Motor neuron (in vitro differentiated cells): ENCODE data around the gene HSP90AA1. TPM values are rescaled to one million over a fixed set of nuclear protein-coding genes. Genes with fewer than 3 reads are reported as not detected.
"Not testable (repeated sequence)": the region's sequence is repeated elsewhere in the genome, so short reads cannot be mapped to it uniquely, and the experiment has no call there.

Experiments
- ATAC-seq, 8 experiments: fragments of 200-7000 bp; cut with Tn5 transposase; replicated peaks in 6 of 8; 2 replicates each; pipeline ENCODE4 v1.8.0; 2021; ENCODE audit warnings: mild to moderate bottlenecking in 8 of 8, moderate library complexity in 8 of 8
- H3K27ac ChIP-seq, 2 donors: fragments of 250-450 bp; sonication (Bioruptor Pico); 2 replicates each; pipeline ENCODE4 v1.9.0; 2021; ENCODE audit warnings: antibody characterized with exemption in 2 of 2, mild to moderate bottlenecking in 2 of 2, moderate library complexity in 1 of 2
- H3K4me1 ChIP-seq, 2 donors: fragments of 250-450 bp; sonication (Bioruptor Pico); replicated peaks in 1 of 2; 2 replicates each; pipeline ENCODE4 v1.6.1; 2021; ENCODE audit warnings: antibody characterized with exemption in 2 of 2, mild to moderate bottlenecking in 2 of 2, moderate library complexity in 1 of 2
- H3K4me3 ChIP-seq, 5 donors: fragments of 250-450 bp; sonication (Bioruptor Pico); 2 replicates each; pipeline ENCODE4 v1.9.0; 2021; ENCODE audit warnings: antibody characterized with exemption in 5 of 5, mild to moderate bottlenecking in 5 of 5, moderate library complexity in 4 of 5
- WGBS, 10 experiments: fragments of 450-650 bp; shearing (Covaris generic); methylation state at CpG; one replicate each; pipeline ENCODE4 v1.0.0; 2022; 5-methylcytosine and 5-hydroxymethylcytosine counted together
- in situ Hi-C, 9 experiments: fragments of 400-800 bp; cut with MboI; loops; one replicate each; pipeline ENCODE4 v1.15.0; 2021; ENCODE audit warnings: low sequenced_read_pairs in 9 of 9, low pct_unique_long_range_greater_than_20kb in 2 of 9; ENCODE audit not compliant: unreplicated experiment in 9 of 9
- total RNA-seq, 8 experiments: library from RNA; unstranded; fragments of 300-600 nt; gene quantifications; 2 replicates each; pipeline versions ENCODE4 v1.2.3 to v1.2.4, GENCODE V29; 2022

HSP90AA1 gene
- total RNA-seq, 8 experiments from 2014 or later = 316 to 928 (median 545) TPM

DNA sequence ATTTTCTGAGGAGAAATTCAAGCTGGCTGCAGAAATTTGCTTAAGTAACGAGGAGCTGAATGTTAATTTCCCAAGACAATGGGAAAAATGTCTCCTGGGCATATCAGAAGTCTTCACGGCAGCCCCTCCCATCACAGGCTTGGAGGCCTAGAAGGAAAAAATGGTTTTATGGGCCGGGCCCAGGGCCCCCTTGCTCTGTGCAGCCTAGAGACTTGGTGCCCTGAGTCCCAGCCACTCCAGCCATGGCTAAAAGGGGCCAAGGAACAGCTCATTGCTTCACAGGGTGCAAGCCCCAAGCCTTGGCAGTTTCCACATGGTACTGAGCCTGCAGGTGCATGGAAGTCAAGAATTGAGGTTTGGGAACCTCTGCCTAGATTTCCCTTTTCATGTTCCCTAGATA is 24.3 kb upstream of the HSP90AA1 start:
- no peak overlapping the region for H3K27ac ChIP-seq
- ATAC-seq = no peak
- in situ Hi-C loops = loop anchor here in 2 of 9 experiments (25.0 kb wide), 2 partner anchors 201 to 399 kb away; partner anchors contain the start of genes MOK (in 1 of the 2) and ZNF839 (in 1 of the 2)
- H3K4me1 ChIP-seq = no peaks in the 10 kb centered on the region
- WGBS, 10 experiments = 30 to 100% (median 64%) methylated on average over 1 to 3 of the region's 3 CpGs; no CpG with 5 or more reads in 2 of the 10 experiments
- H3K4me3 ChIP-seq = no peak overlapping the region

DNA sequence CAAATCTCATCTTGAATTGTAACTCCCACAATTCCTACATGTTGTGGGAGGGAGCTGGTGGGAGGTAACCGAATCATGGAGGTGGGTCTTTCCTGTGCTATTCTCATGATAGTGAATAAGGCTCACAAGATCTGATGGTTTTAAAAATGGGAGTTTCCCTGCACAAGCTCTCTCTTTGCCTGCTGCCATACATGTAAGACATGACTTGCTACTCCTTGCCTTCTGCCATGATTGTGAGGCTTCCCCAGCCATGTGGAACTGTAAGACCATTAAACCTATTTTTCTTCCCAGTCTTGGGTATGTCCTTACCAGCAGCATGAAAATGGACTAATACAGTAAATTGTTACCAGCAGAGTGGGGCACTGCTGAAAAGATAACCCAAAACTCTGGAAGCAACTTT is 22.5 kb upstream of the HSP90AA1 start:
- not testable (repeated sequence) for H3K4me3 ChIP-seq, H3K27ac ChIP-seq, ATAC-seq, H3K4me1 ChIP-seq
- in situ Hi-C loops = loop anchor here in 2 of 9 experiments (25.0 kb wide), 2 partner anchors 203 to 397 kb away; partner anchors contain the start of genes MOK (in 1 of the 2) and ZNF839 (in 1 of the 2)
- WGBS, 10 experiments = 100% methylated on average over 1 of the region's 1 CpG; no CpG with 5 or more reads in 7 of the 10 experiments

DNA sequence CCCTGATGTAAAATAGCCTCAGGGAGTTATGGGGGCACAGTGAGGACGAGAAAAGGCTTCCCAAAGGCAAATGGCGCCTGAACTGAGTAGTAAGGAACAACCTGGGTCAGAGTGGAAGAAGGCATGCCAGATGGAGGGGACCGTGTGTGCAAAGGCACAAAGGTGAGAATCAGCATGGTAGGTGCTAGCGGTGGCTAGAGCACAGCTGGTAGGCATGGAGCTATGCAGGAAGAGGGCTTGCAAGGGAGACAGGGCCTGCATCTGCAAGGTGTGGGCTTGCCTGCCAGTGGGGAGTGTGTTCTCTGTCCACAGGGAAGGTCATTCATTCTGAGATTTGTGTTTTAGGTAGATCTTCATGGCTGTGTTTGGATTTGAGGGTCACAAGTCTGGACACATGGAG is 18.5 kb upstream of the HSP90AA1 start:
- ATAC-seq = no peak
- in situ Hi-C loops = loop anchor here in 2 of 9 experiments (25.0 kb wide), 2 partner anchors 207 to 393 kb away; partner anchors contain the start of genes MOK (in 1 of the 2) and ZNF839 (in 1 of the 2)
- H3K27ac ChIP-seq = no peak overlapping the region
- H3K4me1 ChIP-seq = no peaks in the 10 kb centered on the region
- H3K4me3 ChIP-seq = no peak overlapping the region
- WGBS, 10 experiments = 44 to 100% (median 80%) methylated on average over 1 to 4 of the region's 4 CpGs; no CpG with 5 or more reads in 2 of the 10 experiments

DNA sequence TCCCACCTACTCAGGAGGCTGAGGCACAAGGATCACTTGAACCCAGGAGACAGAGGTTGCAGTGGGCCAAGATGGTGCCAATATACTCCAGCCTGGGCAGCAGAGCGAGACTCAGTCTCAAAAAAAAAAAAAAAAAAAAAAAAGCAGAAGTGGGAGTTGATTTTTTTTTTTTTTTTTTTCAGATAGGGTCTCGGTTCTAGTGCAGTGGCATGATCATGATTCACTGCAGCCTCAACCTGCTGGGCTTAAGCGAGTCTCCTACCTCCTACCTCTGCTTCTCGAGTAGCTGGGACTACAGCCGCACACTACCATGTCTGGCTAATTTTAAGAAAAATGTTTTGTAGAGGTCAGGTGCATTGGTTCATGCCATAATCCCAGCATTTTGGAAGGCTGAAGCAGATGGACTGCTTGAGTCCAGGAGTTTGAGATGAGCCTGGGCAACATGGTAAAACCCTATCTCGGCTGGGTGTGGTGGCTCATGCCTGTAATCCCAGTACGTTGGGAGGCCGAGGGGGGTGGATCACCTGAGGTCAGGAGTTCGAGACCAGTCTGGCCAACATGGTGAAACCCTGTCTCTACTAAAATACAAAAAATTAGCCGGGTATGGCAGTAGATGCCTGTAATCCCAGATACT is 16.3 kb upstream of the HSP90AA1 start:
- Histone ChIP-seq H3K4me1 (no peaks in the 10 kb centered on the region), H3K4me3 (no peak overlapping the region), H3K27ac (no peak overlapping the region)
- 71 to 100% (median 90%) methylated on average over 1 to 7 of the region's 10 CpGs; no CpG with 5 or more reads in 2 of the 10 experiments for WGBS, 10 experiments
- in situ Hi-C loops = loop anchor here in 2 of 9 experiments (25.0 kb wide), 2 partner anchors 209 to 391 kb away; partner anchors contain the start of genes MOK (in 1 of the 2) and ZNF839 (in 1 of the 2)
- no peak for ATAC-seq

- in situ Hi-C loops = no loop called here
- 33 to 67% (median 41%) methylated on average over 1 to 4 of the region's 7 CpGs; no CpG with 5 or more reads in 5 of the 10 experiments for WGBS, 10 experiments
- Histone ChIP-seq H3K4me3 (no peak overlapping the region), H3K27ac (no peak overlapping the region), H3K4me1 (peaks cover 5 to 6% of the 10 kb centered on the region in 2 donors)
- ATAC-seq = no peak
These were observed 10.7 kb upstream of the HSP90AA1 start for GRCh38 chr14:102097441-102098135.

GRCh38 chr14:102096569-102097188 is 9.8 kb upstream of the HSP90AA1 start:
- Histone ChIP-seq H3K27ac (no peak overlapping the region), H3K4me1 (peaks cover 5 to 6% of the 10 kb centered on the region in 2 donors), H3K4me3 (no peak overlapping the region)
- peak; percentile 94 to 98 (median 95) for ATAC-seq
- in situ Hi-C loops = no loop called here
- WGBS, 10 experiments = 0 to 50% (median 30%) methylated on average over 1 to 11 of the region's 12 CpGs; no CpG with 5 or more reads in 1 of the 10 experiments

GRCh38 chr14:102095871-102096568 is 9.2 kb upstream of the HSP90AA1 start:
- ATAC-seq = peak; percentile 28 to 69 (median 54)
- WGBS, 10 experiments = 0 to 76% (median 59%) methylated on average over 1 to 7 of the region's 8 CpGs; no CpG with 5 or more reads in 2 of the 10 experiments

DNA sequence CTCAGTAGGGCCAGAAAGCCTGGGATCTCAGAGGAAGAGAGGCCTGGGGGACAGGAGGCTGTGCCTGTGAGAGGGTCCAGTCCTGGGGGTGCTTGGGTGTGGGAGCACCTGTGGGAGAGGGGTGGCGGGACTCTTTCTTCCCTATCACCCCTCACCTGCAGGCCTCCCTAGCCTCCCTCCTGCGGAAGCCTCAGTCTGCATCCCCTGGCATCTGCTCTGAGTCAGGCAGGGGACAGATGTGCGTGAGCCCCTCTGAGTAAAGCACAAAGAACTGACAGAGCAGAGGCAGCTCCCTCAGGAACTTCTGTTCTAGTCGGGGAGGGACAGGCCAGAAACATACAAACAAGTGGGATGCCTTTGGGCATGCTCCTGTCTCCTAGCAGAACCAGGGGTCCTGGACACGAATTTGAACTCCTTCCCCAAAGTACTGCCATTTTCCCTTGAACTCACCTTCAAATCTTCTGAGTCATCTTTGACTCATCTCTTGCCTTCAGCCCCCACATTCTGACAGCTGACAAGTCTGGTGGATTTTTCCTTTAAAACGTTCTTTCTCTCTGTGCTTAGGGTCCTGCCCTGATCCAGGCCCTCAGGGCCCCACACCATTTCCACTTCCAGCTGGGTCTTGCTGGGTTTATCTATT is 8.5 kb upstream of the HSP90AA1 start:
- peak in 1 of 8 experiments; percentile 15 for ATAC-seq
- 0 to 100% (median 60%) methylated on average over 1 to 4 of the region's 6 CpGs; no CpG with 5 or more reads in 3 of the 10 experiments for WGBS, 10 experiments
- H3K27ac ChIP-seq = no peak overlapping the region
- in situ Hi-C loops = no loop called here
- no peak overlapping the region for H3K4me3 ChIP-seq
- peaks cover 5 to 6% of the 10 kb centered on the region in 2 donors for H3K4me1 ChIP-seq

More at GRCh38 chr14:102095871-102096568, 9.2 kb upstream of the HSP90AA1 start:
- in situ Hi-C loops = no loop called here
- no peak overlapping the region for H3K4me3 ChIP-seq
- peaks cover 5 to 6% of the 10 kb centered on the region in 2 donors for H3K4me1 ChIP-seq
- no peak overlapping the region for H3K27ac ChIP-seq

GRCh38 chr14:102094101-102094500 is 7.3 kb upstream of the HSP90AA1 start:
- in situ Hi-C loops = no loop called here

DNA sequence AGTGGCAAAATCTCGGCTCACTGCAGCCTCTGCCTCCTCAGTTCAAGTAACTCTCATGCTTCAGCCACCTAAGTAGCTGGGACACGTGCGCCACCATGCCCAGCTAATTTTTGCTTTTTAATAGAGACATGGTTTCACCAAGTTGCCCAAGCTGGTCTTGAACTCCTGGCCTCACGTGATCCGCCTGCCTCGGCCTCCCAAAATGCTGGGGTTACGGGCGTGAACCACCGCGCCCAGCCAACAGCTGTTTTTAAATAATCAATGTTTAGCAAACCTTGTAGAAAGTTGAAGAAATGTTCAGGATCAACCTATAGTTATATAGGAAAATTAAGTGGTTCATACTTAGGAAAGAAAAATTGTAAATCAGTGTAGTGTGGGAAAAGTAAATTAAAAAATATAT is 6.0 kb upstream of the HSP90AA1 start:
- WGBS, 10 experiments = 71 to 100% (median 93%) methylated on average over 4 to 10 of the region's 10 CpGs; no CpG with 5 or more reads in 2 of the 10 experiments
- peaks cover 10 to 14% of the 10 kb centered on the region in 2 donors for H3K4me1 ChIP-seq
- no peak for ATAC-seq
- in situ Hi-C loops = no loop called here
- no peak overlapping the region for H3K4me3 ChIP-seq
- no peak overlapping the region for H3K27ac ChIP-seq

More at GRCh38 chr14:102094101-102094500, 7.3 kb upstream of the HSP90AA1 start:
- WGBS, 10 experiments = 18 to 100% (median 72%) methylated on average over 1 to 4 of the region's 7 CpGs; no CpG with 5 or more reads in 4 of the 10 experiments
- H3K4me3 ChIP-seq = no peak overlapping the region
- ATAC-seq = no peak
- peaks cover 5 to 6% of the 10 kb centered on the region in 2 donors for H3K4me1 ChIP-seq
- H3K27ac ChIP-seq = no peak overlapping the region

- WGBS, 10 experiments = 53 to 93% (median 81%) methylated on average over 2 to 3 of the region's 3 CpGs; no CpG with 5 or more reads in 3 of the 10 experiments
- Histone ChIP-seq H3K27ac (no peak overlapping the region), H3K4me1 (peaks cover 5 to 9% of the 10 kb centered on the region in 2 donors), H3K4me3 (no peak overlapping the region)
- ATAC-seq = no peak
- in situ Hi-C loops = no loop called here
These were observed 3.9 kb upstream of the HSP90AA1 start for GRCh38 chr14:102090713-102091112.
